NT2/D1 (cell line): ENCODE measurements around the gene RNF220.
"Not testable (repeated sequence)": the region's sequence is repeated elsewhere in the genome, so short reads cannot be mapped to it uniquely, and the experiment has no call there.

Source experiments
- SUZ12 ChIP-seq: IDR thresholded peaks from 2 replicates; pipeline ENCODE4 v1.6.1; 2011; ENCODE audit not compliant: insufficient read length, insufficient read depth; ENCODE audit errors: extremely low read depth
- ZNF274 ChIP-seq: IDR thresholded peaks from 2 replicates; pipeline ENCODE4 v1.6.1; 2011; ENCODE audit warnings: mild to moderate bottlenecking, low read depth, low read length

DNA sequence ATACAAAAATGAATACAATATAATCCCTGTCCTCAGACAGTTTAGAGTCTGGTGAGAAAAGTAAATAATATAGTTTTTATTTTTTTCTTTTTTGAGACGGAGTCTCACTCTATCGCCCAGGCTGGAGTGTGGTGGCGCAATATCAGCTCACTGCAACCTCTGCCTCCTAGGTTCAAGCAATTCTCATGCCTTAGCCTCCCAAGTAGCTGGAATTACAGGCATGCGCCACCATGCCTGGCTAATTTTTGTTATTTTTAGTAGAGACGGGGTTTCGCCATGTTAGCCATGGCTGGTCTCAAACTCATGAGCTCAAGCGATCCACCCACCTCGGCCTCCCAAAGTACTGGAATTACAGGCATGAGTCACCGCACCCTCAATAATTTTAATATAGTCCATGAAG lies 294.3 kb downstream of the RNF220 start:
- TF ChIP-seq ZNF274, SUZ12: not testable (repeated sequence)
